HL-60/S4 treated with phorbol 12-myristate 13-acetate at 8.2 ng/mL for 4 days and 3 days (cell line): ENCODE measurements around the gene ADAMTS3.
"Not testable (repeated sequence)": the region's sequence is repeated elsewhere in the genome, so short reads cannot be mapped to it uniquely, and the experiment has no call there.

Experiments
- in situ Hi-C: fragments of 300-500 bp; cut with MboI; formaldehyde crosslinking; loops from 2 replicates; pipeline ENCODE4 v1.15.0; 2022; ENCODE audit warnings: low sequenced_read_pairs

The ADAMTS3 gene

DNA sequence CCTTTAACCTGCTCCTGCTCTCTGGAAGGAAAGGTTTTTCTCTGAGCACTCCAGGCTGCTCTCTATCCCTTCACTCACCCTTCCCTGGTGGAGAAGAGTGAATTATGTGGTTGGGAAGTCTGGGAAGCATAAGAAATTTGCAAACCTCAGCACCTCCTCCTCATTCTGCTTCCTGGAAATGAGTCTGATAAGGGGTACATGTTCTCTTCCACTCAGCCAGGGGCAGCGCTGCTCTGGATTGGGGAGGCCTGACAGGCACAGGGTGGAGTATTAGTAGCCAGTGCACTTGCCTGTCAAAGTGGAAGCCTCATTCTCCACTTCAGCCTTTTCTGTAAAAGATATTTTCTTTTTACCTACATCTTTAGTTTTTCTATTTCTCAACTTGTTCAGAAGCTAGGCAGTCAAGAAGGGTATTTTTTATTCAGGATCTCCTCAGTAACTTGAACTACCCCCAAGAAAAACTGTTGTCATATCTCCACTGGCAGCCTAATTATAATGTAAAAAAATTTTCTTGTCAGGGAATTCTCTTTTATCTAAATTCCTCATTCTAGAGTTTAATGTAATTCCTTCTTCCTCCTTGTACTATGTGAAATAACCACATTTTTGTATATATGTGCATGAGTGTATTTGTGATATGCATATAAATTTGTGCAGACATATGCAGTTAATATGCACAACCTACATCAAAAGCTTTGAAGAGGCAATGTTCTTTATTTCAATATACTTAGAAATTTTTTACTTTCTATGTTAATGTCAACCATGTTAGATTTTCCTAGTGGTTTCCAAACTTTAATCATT lies 15.3 kb downstream of the ADAMTS3 start:
- in situ Hi-C loops, result no loop called here

DNA sequence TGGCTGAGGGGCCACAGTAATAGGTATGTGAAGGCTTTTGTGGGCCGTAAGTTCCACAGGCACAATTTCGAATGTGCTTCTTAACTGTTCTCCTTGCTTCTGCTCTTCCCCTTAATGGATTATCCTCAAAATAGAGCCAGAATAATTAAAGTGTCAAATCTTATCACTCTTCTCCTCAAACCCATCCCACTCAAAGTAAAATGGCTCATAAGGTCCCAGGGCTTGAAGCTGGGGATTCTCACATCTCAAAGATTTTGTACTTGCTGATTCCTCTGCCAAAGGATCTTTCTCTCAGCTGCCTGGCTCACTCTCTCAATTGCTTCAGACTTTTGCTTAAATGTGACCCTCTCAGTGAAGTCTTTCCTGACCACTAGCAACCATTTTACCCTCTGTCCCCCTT lies 16.6 kb downstream of the ADAMTS3 start:
- in situ Hi-C loops, result no loop called here

DNA sequence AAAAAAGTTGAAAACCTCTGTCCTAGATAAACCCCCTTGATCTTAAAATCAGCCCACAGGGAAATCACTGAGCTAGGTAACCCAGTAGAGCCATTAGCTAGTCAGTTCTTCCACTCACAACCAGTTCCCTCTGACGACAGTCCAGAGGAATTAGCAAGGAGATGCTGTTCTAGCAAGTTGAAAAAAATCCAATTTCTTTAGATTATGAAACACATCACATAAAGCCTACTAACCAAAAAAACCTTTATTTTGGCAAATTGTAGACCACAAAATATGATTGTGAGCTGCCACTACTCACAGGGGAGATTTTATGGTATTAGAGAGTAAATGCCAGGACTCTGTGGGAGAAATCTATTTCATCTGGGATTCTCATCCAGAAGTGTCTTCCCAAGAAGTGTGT lies 22.6 kb downstream of the ADAMTS3 start:
- in situ Hi-C loops, result no loop called here

DNA sequence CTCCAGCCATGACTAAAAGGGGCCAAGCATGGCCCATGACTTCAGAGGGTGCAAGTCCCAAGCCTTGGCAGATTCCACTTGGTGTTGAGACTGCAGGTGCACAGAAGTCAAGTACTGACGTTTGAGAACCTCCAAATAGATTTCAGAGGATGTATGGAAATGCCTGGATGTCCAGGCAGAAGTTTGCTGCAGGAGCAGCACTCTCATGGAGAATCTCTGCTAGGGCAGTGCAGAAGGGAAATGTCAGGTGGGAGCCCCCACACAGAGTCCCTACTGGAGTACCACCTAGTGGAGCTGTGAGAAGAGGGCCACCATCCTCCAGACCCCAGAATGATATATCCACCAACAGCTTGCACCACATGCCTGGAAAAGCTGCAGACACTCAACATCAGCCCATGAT lies 28.3 kb downstream of the ADAMTS3 start:
- in situ Hi-C loops, result not testable (repeated sequence)

DNA sequence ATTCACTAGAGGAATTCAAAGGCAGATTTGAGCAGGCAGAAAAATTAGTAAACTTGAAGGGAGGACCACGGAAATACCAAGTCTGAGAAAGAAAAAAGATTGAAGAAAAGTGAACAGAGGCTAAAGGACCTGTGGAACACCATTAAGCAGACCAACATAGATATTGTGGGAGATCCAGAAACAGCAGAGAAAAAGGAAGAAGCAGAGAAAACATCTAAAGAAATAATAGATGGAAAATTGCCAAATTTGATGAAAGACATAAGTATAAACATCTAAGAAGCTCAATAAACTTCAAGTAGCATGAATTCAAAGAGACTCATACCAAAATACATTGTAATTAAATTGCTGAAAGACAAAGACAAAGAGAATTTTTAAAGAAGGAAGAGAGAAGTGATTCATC lies 31.0 kb downstream of the ADAMTS3 start:
- in situ Hi-C loops, result no loop called here

DNA sequence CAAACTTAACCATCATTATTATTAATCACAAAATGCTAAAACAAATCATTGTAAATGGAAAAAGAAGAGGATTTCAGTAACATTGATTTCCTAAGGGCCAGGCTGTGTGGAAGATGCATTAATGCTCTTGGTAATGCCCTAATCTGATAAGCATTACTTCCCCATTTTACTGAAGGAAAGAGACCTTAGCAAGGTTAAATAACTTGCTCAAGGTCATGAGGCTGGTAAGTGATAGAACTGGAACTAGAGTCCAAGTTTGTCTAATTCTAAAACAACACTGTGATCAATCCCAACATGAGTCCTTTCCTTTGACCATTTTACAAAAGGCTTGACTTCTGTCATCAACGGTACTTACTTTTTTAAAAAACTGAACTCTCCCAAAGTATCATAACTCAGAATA lies 32.6 kb downstream of the ADAMTS3 start:
- in situ Hi-C loops, result no loop called here

DNA sequence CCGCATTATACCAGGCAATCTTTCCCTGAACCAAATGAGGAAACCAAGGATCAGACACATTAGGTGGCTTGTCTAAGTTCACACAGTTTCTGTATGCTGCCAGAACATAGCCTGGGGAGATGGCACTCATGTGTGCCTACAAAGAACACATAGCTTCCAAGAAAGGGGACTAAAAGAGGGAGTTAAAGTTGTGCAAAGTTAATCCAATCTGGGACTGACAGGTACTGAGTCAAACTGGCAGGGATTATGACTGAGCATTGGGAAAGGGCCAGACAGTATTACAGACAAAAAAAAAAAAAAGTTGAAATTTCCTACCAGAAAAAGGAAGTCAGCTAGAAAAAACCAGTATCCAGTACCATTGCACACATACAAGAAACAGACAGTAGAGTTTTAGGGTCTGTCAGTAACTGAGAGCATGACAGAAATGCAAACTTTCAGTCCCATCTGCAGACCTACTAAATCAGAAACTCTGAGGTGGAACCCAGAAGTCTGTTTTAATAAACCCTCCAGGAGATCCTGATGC lies 37.2 kb downstream of the ADAMTS3 start:
- in situ Hi-C loops, result no loop called here

DNA sequence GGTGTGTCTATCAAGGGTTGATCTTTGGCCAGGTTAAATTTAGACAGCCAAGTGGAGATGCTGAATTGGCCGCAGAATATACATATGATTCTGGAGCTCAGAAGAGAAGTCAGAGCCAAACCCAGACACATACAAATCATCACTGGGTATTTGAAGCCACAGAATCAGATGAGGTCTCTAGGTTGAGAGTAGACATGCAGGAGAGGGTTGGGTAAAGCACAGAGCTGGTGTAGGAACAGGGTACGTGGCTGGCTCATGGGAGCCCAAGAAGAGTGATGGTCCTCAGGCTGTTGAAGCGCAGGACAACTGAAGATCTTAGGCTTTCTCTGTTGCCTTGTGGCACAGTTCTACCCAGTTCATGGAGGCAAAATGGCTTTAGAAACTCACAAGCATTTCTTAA lies 37.7 kb downstream of the ADAMTS3 start:
- in situ Hi-C loops, result no loop called here

DNA sequence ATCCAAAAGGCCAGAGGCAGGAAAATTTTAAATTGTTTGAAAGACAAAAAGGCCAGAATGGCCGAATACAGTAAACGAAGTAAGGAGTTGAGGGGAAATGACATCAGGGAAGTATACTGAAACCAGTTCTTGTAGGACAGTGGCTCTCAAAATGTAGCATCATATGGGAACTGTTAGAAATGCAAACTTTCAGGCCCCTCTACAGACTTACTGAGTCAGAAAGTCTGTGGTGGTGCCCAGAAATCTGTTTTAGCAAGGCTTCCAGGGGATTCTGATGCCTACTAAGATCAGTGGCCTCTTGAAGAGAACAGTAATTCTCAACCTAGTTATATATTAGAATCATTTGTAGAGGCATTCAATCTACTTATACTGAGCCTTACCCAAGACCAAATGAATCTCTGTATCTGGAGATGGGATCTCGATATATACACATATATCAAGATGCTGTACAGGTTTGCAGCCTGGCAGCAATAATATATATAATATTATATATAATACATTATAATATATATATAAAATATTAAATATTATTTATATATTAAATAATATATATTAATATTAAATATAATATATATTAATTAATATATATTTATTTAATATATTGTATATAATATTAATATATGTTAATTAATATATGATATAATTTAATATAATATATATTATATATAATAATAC lies 39.7 kb downstream of the ADAMTS3 start:
- in situ Hi-C loops, result no loop called here

DNA sequence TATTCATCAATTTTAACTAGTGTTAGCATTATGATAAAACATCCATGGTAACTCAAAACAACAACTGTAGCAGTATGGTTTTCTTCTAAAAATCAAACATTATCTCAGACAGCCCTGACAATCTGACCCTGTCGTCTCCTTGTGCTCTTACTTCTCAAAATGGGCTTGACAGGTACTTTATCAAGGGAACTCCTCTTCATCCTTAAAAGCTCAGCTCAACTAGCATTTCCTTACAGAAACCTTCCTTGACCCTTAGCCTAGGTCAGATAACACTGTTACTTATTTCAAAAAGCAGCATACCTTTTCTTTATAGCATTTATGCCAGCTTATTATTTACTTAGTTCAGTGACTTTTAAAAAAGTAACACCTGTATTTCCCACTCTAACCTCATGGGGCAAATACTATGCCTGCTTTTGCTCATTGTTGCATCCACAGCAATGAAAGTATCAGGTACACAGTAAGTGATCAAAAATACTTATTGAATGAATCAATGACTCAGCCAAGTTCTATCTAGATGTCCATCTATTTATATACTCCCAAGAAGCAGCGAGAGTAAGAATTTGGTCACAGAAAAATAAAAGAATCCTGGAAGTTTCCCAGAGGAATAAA lies 41.9 kb downstream of the ADAMTS3 start:
- in situ Hi-C loops, result no loop called here

DNA sequence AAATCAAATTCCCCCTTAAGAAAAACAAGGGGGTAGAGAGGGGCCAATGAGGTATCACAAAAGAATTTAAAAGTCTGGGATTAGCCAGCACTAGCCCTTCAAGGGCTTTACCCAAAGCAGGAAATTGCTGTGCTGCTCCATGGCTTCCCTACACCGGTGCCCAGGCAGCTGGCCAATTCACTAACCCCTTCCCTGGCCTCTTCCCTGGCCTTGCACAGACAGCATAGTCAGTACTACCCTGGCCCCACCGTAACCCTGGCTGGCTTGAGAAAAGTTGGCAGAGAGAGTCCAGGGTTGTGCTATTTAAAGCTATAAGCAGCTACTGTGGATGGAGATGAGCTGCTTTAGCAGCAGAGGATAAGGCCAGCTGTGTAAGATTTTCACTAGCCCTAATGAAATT lies 43.1 kb downstream of the ADAMTS3 start:
- in situ Hi-C loops, result no loop called here

DNA sequence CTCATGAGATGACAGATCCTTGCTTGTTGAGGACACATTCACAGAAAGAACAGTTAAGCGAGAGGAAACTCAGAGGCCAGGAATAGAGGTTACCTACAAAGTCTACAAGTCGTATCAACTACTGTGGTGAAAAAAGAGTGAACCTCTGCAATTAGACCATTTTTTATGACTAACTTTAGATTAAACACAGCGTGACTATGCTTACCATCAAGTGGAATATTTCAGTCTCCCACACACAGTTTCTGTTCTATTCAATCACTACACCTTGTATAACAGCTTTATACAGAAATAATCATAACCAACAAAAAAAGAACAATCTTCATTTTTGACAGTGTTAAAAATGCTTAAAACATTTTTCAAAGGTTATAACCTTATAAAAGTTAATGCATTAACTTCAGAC lies 46.6 kb downstream of the ADAMTS3 start:
- in situ Hi-C loops, result no loop called here

DNA sequence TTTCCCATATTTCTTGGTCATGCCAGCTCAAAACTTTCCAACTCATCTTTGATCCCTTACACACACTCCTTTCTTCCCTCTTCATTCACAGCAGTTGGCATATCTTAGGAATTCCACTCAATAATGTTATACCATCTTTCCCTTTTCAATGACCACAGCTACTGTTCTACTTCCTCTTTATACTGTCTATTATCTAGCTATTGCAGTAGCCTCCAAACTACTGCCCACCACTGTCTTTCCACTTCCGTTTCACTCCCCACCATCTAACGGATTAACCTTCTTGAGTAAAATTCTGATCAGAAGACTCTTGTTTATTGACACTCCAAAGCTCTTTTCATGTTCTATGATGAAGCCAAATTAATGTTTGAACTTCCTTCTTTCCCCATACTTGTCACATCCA lies 55.8 kb downstream of the ADAMTS3 start:
- in situ Hi-C loops, result no loop called here

DNA sequence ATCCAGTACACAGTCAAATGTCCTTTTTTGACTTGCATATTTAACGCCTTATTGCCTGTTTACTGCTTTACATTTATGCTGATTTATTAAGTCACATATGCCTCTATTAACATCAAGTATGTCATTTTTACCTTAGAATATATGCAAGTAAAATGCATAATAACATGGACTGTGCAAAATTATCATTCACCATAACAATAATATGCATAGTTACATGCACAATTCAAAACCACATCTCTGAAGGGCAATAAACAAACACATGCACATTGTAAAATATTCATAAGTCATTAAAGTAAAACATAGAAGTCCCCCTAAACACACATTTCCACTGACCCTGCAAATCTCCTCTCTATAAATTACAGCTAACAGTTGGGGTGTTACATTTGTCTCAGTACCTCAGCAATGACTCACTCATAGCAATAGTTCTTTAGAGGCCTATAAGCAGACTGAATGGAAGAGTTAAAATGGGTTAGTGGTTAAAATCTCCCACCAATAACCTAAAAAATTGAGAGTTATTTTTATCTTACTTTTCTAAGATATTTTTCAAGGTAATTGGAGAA lies 61.1 kb downstream of the ADAMTS3 start:
- in situ Hi-C loops, result no loop called here

DNA sequence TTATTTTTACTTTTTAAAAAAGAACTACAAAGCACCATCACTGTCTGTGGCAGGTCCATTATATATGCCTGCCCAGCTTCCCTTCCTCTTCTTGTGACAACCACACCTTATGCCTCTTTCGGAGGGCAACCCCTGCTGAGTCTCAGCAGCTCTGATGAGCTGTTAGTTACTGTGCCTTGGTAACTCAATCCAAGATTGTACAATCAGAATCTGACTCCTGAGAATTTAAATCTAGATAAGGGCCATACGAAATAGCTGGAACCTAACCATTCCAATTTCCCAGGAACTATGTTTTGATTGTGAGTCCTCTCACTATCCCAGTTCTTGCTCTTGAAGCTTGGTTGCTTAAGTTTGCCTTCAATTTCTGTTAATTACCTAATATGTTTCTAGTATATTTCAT lies 61.9 kb downstream of the ADAMTS3 start:
- in situ Hi-C loops, result no loop called here

DNA sequence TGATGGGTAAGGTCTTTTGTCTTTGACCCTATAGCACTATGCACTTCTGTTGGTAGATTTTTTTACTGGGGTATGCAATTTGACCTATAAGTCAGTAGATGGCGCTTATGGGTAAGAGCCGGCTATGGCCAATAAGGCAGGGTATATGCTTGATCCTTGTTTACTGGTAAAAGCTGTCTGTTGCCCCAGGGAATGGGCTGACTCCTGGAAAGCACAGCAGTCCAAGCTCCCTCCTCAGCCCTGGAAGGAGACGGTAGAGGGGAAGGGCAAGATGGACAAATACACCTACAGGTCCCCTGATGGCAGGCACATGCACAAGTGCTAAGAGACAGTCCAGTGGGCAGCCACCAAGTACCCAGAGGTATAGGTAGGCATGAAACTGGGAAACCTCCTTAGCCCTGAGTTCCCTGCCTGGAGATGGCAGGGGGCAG lies 63.7 kb downstream of the ADAMTS3 start:
- in situ Hi-C loops, result no loop called here

DNA sequence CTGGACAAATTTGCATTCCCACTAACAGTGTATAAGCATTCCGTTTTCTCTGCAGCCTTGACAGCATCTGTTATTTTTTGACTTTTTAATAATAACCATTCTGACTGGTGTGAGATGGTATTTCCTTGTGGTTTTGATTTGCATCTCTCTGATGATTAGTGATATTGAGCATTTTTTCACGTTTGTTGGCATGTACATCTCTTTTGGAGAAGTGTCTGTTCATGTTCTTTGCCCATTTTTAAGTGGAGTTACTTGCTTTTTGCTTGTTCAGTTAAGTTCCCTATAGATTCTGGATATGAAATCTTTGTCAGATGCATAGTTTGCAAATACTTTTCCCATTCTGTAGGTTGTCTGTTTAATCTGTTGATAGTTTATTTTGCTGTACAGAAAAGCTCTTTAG lies 68.8 kb downstream of the ADAMTS3 start:
- in situ Hi-C loops, result no loop called here

DNA sequence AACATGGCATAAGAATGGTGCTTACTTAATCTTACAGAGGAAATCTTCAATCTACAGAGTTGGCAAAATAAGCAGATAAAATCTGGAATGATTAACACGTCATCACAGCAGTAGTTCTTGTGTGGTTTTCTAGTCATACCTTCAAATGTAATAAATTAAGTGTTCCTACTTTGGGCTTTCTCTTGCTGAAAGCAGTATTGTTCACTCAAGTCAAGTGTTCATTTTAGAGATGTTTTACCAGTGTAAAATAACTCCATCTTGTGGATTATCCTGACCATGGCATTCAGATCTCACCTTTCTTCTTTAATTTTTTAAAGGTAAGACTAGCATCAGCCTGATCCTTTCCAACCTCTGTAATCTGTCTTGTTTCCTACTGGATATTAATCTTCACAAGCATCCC lies 72.9 kb downstream of the ADAMTS3 start:
- in situ Hi-C loops, result no loop called here

DNA sequence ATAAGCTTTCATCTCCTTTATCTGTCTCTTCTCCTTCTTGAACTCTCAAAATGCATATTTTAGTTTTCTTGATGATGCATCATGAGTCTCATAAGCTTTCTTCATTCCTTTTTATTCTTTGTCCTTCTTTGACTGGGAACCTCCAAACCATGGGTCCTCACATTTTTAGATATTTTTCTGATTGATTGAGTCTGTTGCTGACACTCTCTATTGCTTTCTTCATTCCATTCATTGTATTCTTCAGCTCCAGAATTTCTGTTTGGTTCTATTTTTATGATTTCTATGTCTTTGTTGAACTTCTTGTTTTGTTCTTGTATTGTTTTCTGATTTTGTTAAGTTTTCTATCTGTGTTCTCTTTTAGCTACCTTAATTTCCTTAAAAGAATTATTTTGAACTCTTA lies 74.9 kb downstream of the ADAMTS3 start:
- in situ Hi-C loops, result no loop called here

DNA sequence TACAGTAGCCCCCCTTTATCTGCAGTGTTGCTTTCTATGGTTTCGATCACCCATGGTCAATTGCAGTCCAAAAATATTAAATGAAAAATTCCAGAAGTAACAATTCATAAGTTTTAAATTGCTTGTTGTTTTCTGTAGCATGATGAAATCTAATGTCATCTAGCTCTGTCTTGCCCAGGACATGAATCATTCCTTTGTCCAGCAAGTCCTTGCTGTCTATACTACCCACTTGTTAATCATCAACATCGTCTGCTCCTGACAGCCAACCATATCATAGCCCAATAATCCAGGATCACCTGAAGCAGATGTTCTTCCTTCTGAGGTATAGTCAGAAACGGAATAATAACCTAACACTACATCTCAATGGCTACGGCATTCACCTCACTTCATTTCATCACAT lies 79.8 kb downstream of the ADAMTS3 start:
- in situ Hi-C loops, result no loop called here

DNA sequence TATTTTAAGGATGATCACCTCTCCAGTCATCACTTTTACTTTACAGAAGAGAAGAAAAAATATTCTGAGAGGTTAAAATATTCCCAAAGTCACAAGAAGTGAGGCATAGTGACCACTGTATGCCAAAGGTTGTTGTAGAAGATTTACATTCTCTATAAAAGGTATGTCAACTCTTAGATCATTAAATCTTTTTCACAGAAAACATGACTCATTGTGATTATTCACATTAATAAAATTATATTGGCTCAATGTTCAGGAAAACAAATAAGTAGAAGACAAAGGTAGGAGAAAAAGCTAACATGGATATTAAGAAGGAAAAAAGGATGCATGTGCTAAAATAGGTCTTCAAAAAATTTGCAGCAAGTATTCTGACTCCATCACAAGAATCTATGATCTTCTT lies 82.0 kb downstream of the ADAMTS3 start:
- in situ Hi-C loops, result no loop called here

DNA sequence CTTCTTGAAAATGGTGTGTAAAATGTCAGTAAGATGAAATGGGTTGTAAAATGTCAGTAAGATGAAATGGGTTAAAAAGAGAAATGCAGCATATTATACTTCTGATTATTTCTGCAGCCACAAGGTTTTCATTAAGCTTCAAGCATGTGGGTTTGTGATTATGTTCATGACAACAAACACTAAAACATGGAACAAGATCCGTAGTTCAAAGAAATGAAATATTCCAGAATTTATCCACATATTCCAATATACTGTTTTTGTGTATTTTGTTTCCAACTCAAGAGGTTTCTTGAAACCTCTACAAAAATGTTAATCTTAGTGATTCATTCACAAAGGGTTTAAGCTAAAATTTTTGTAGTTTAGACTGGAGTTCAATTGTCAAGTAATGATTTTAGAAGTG lies 84.0 kb downstream of the ADAMTS3 start:
- in situ Hi-C loops, result no loop called here
